Heart left ventricle (tissue), 16 donors: ENCODE data around the gene DNAJB12. TPM values are rescaled to one million over a fixed set of nuclear protein-coding genes. Genes with fewer than 3 reads are reported as not detected.
A peak's percentile ranks its signal among the peaks of the same experiment; 100 is the strongest.
"Not testable (repeated sequence)": the region's sequence is repeated elsewhere in the genome, so short reads cannot be mapped to it uniquely, and the experiment has no call there.

Experiments
- ATAC-seq, 4 donors: fragments of 200-7000 bp; cut with Tn5 transposase; one replicate each; pipeline ENCODE4 v1.9.1; 2020 to 2022; ENCODE audit warnings: moderate library complexity in 4 of 4, mild to moderate bottlenecking in 3 of 4, moderate number of reproducible peaks in 1 of 4
- DNase-seq, 5 donors: peaks; one replicate each; pipeline ENCODE4 v3.0.0-alpha.2; 2020
- H3K27ac ChIP-seq, 12 donors: fragments of 200-600 bp; sonication (generic) in 4 of 12; one replicate each; pipeline versions ENCODE4 v1.5.0 to v1.8.0; 2016 to 2022; ENCODE audit warnings: mild to moderate bottlenecking in 2 of 12
- H3K27me3 ChIP-seq, 9 donors: fragments of 200-600 bp; sonication (generic) in 2 of 9; one replicate each; pipeline versions ENCODE4 v1.5.1 to v1.8.0; 2016 to 2022; ENCODE audit warnings: mild to moderate bottlenecking in 3 of 9
- H3K36me3 ChIP-seq, 9 donors: fragments of 200-600 bp; sonication (generic) in 2 of 9; one replicate each; pipeline versions ENCODE4 v1.5.0 to v1.8.0; 2018 to 2022; ENCODE audit warnings: mild to moderate bottlenecking in 2 of 9
- H3K4me1 ChIP-seq, 12 donors: fragments of 200-600 bp; sonication (generic) in 4 of 12; one replicate each; pipeline versions ENCODE4 v1.5.0 to v1.8.0; 2016 to 2022; ENCODE audit warnings: mild to moderate bottlenecking in 3 of 12
- H3K4me3 ChIP-seq, 12 donors: fragments of 200-600 bp; sonication (generic) in 4 of 12; one replicate each; pipeline versions ENCODE4 v1.5.0 to v1.8.0; 2017 to 2022; ENCODE audit warnings: mild to moderate bottlenecking in 9 of 12, moderate library complexity in 4 of 12
- H3K9me3 ChIP-seq, 12 donors: fragments of 200-600 bp; sonication (generic) in 4 of 12; one replicate each; pipeline versions ENCODE4 v1.5.0 to v1.8.0; 2016 to 2022; ENCODE audit warnings: mild to moderate bottlenecking in 1 of 12
- CTCF ChIP-seq, 12 donors: fragments of 200-600 bp; sonication (generic) in 4 of 12; IDR thresholded peaks; one replicate each; pipeline versions ENCODE4 v1.5.0 to v1.8.0; 2018 to 2022; ENCODE audit warnings: antibody characterized with exemption in 12 of 12, mild to moderate bottlenecking in 5 of 12
- POLR2A ChIP-seq, 2 donors: fragments of 450-650 bp; IDR thresholded peaks; one replicate each; pipeline ENCODE4 v1.6.1; 2017; ENCODE audit warnings: antibody characterized with exemption in 2 of 2, mild to moderate bottlenecking in 2 of 2, moderate library complexity in 2 of 2
- WGBS, 4 donors: extraction: QIAGEN DNeasy Blood & Tissue Kit in 2 of 4; methylation state at CpG; one replicate each; pipeline versions ENCODE4 v1.1.5 to v1.1.7; 2013 to 2018; 5-methylcytosine and 5-hydroxymethylcytosine counted together
- intact Hi-C, 10 donors: fragments of 100-400 bp; cut with DNase I; formaldehyde crosslinking; loops; one replicate each; pipeline versions ENCODE4 v1.11.1 to v1.14.2; 2022
- polyA plus RNA-seq, 2 donors: library from polyadenylated mRNA; stranded (reverse); fragments of 200-250 nt; gene quantifications; one replicate each; pipeline ENCODE4 v1.2.3, GENCODE V29; 2013
- total RNA-seq, 9 donors: library from RNA; depleted of rRNA in 2 of 9; stranded (reverse); fragments of >200 nt in 2 of 9; fragmentation: NEBNext Ultra II Directional in 3 of 9; extraction: Animal tissue kit (Norgen Biotek cat#: 25700) in 3 of 9; gene quantifications; one replicate each; pipeline versions ENCODE4 v1.1.0 to v1.2.4, GENCODE V29; 2016 to 2023
- donor health status: ischemic (EF 13 %, LVEDD 7.1; RV severe dilation, severe dysfunction).
- donor health status: healthy with polysubstance abuse.
- donor health status: DM: no; HTN: yes; CAD: no.
- donor health status: DM: no; HTN: no; CAD: no.
- donor health status: ischemic (EF 25% LVEDD 6.9; RV normal size, moderate dysfunction).
- donor health status: ischemic (EF 25% LVEDD 5.7; RV mildly dilated, moderate dysfunction).
- donor health status: healthy.
- donor health status: DM: yes; HTN: yes; CAD: no.
- donor health status: ischemic (EF 35%, LVEDD 5.7; RV mildly dilated, moderate dysfunction).
- donor health status: nonischemic (EF 11% LVEDD 7.7; RV severe dilation, severe dysfunction).
- donor health status: DM: yes; HTN: yes; CAD: no.
- donor health status: PGD.
- donor health status: ischemic (EF 29% LVEDD 5.4; RV normal size, mild dysfunction).
- donor health status: nonischemic (EF 23%, LVEDD 6.1; RV moderate dilation, normal function).

Gene DNAJB12
- total and polyA plus RNA-seq, 11 donors, result 21.1 to 42.5 (median 29.1) TPM

- peaks cover 7 to 93% (median 65%) of the 10 kb centered on the region in 12 donors for H3K4me1 ChIP-seq
- H3K36me3 ChIP-seq, result peaks cover 0 to 5% (median 0%) of the 10 kb centered on the region in 9 donors
- TF ChIP-seq CTCF (IDR thresholded peaks at IDR 0.05) (no peak), POLR2A (IDR thresholded peaks at IDR 0.05) (no peak)
- DNase-seq, result peak in 1 of 5 donors; percentile 53
- peak overlapping the region in 10 of 12 donors; percentile 65 to 80 (median 72) for H3K27ac ChIP-seq
- no peak for ATAC-seq
- WGBS, 4 donors, result 20 to 64% (median 62%) methylated on average over 3 to 5 of the region's 5 CpGs
- no peaks in the 10 kb centered on the region for H3K27me3 ChIP-seq
- no peak overlapping the region for H3K4me3 ChIP-seq
- intact Hi-C loops, result loop anchor here in 7 of 10 donors (2.0 to 10.0 kb wide), 14 partner anchors 52 to 367 kb away; partner anchors contain the start of genes CHST3 (in 1 of the 7) and DDIT4 (in 1 of the 7)
- H3K9me3 ChIP-seq, result no peaks in the 10 kb centered on the region
Measured at GRCh38 chr10:72328829-72329204, 25.9 kb downstream of the DNAJB12 start.

- peak; percentile 59 to 69 (median 64) for ATAC-seq
- Histone ChIP-seq H3K36me3 (no peaks in the 10 kb centered on the region), H3K4me3 (peak overlapping the region in 1 of 12 donors; percentile 7), H3K9me3 (no peaks in the 10 kb centered on the region), H3K27me3 (no peaks in the 10 kb centered on the region), H3K27ac (peak overlapping the region; percentile 41 to 80 (median 71)), H3K4me1 (peaks cover 7 to 93% (median 61%) of the 10 kb centered on the region in 12 donors)
- intact Hi-C loops, result loop anchor here in 7 of 10 donors (2.0 to 10.0 kb wide), 14 partner anchors 51 to 366 kb away; partner anchors contain the start of genes CHST3 (in 1 of the 7) and DDIT4 (in 1 of the 7)
- TF ChIP-seq CTCF (IDR thresholded peaks at IDR 0.05), result peak; percentile 50 to 82 (median 70)
- no peak for TF ChIP-seq POLR2A (IDR thresholded peaks at IDR 0.05)
- WGBS, 4 donors, result 12 to 26% (median 18%) methylated on average over 9 to 14 of the region's 14 CpGs
- DNase-seq, result peak; percentile 76 to 86 (median 79)
Measured at GRCh38 chr10:72328045-72328828, 26.5 kb downstream of the DNAJB12 start.

GRCh38 chr10:72326665-72327603 lies 27.8 kb downstream of the DNAJB12 start:
- Histone ChIP-seq H3K4me1 (peaks cover 7 to 93% (median 49%) of the 10 kb centered on the region in 12 donors), H3K4me3 (peak overlapping the region in 1 of 12 donors; percentile 39), H3K27ac (peak overlapping the region in 5 of 12 donors; percentile 65 to 90 (median 77))
- H3K9me3 ChIP-seq, H3K27me3 ChIP-seq, H3K36me3 ChIP-seq, ATAC-seq: not testable (repeated sequence)
- peak in 1 of 5 donors; percentile 18 for DNase-seq
- WGBS, 4 donors, result 84 to 91% (median 91%) methylated on average over 32 of the region's 32 CpGs
- intact Hi-C loops, result loop anchor here in 5 of 10 donors (5.0 to 10.0 kb wide), 11 partner anchors 50 to 365 kb away; partner anchors contain the start of genes CHST3 (in 1 of the 5) and DDIT4 (in 1 of the 5)
